HFFc6 (cell line): ENCODE results near the gene UBXN6. TPM values are rescaled to one million over a fixed set of nuclear protein-coding genes. Genes with fewer than 3 reads are reported as not detected.

ENCODE experiments used
- DNase-seq: peaks from one replicate; pipeline ENCODE4 v3.0.0-alpha.2; 2018
- H3K27ac Mint-ChIP-seq: 2 replicates; pipeline ENCODE4 v1.8.0; 2020; ENCODE audit warnings: mild to moderate bottlenecking, mixed read lengths
- H3K27me3 Mint-ChIP-seq: 2 replicates; pipeline ENCODE4 v1.8.0; 2021; ENCODE audit warnings: mild to moderate bottlenecking, moderate library complexity, mixed read lengths; ENCODE audit not compliant: insufficient read depth
- H3K36me3 Mint-ChIP-seq: 2 replicates; pipeline ENCODE4 v1.8.0; 2021; ENCODE audit warnings: low read depth, mixed read lengths
- H3K4me1 Mint-ChIP-seq: 2 replicates; pipeline ENCODE4 v1.8.0; 2020; ENCODE audit warnings: low read depth, mixed read lengths
- H3K4me3 Mint-ChIP-seq: 2 replicates; pipeline ENCODE4 v1.8.0; 2020; ENCODE audit warnings: mild to moderate bottlenecking, moderate library complexity, mixed read lengths
- H3K9me3 Mint-ChIP-seq: 2 replicates; pipeline ENCODE4 v1.8.0; 2020; ENCODE audit warnings: mild to moderate bottlenecking, mixed read lengths
- CTCF ChIP-seq: fragments of 200-600 bp; sonication (generic); IDR thresholded peaks from 2 replicates; pipeline ENCODE4 v1.5.0; 2021; ENCODE audit warnings: antibody characterized with exemption, mild to moderate bottlenecking
- total RNA-seq, 6 experiments: library from RNA; stranded (reverse); fragmentation: NEBNext Ultra II Directional; extraction: Animal tissue kit (Norgen Biotek cat#: 25700); gene quantifications; 2 replicates in 1 of 6; 3 replicates in 5 of 6; pipeline ENCODE4 v1.2.3, GENCODE V29; 2021

Gene UBXN6
- total RNA-seq, 6 experiments from 2014 or later, result 124 to 142 (median 131) TPM

- TF ChIP-seq CTCF, result no peak
- H3K27me3 Mint-ChIP-seq, result 0 out of 2 replicates have a peak, but pooled peaks cover 1% of the 10 kb centered on the region
- H3K27ac Mint-ChIP-seq, result peak overlapping the region; percentile 89
- peaks cover 39% of the 10 kb centered on the region for H3K4me1 Mint-ChIP-seq
- no peaks in the 10 kb centered on the region; the same call in 1 of the 2 replicates for H3K36me3 Mint-ChIP-seq
- H3K4me3 Mint-ChIP-seq, result peak overlapping the region; percentile 93
- no peak for DNase-seq
- no peaks in the 10 kb centered on the region for H3K9me3 Mint-ChIP-seq
These were observed 54.4 kb downstream of the UBXN6 start for GRCh38 chr19:4403005-4403761.

- TF ChIP-seq CTCF, result no peak
- H3K36me3 Mint-ChIP-seq, result no peaks in the 10 kb centered on the region; the same call in 1 of the 2 replicates
- 0 out of 2 replicates have a peak, but pooled peaks cover 1% of the 10 kb centered on the region for H3K27me3 Mint-ChIP-seq
- peaks cover 42% of the 10 kb centered on the region for H3K4me1 Mint-ChIP-seq
- peak; percentile 100 for DNase-seq
- peak within 1 kb of the TSS; percentile 93 for H3K27ac Mint-ChIP-seq
- H3K9me3 Mint-ChIP-seq, result no peaks in the 10 kb centered on the region
- peak within 1 kb of the TSS; percentile 93 for H3K4me3 Mint-ChIP-seq
These were observed 55.2 kb downstream of the UBXN6 start, which contains the start of gene CHAF1A for GRCh38 chr19:4402171-4403004. TSS of gene CHAF1A (plus strand) at chr19:4402640. CDS start at chr19:4402763, 123 bp downstream.

- Mint-ChIP-seq H3K27me3 (0 out of 2 replicates have a peak, but pooled peaks cover 1% of the 10 kb centered on the region), H3K4me1 (peaks cover 49% of the 10 kb centered on the region), H3K36me3 (peaks cover 4% of the 10 kb centered on the region), H3K9me3 (no peaks in the 10 kb centered on the region), H3K27ac (peak overlapping the region; percentile 93), H3K4me3 (peak overlapping the region; percentile 89)
- no peak for DNase-seq
- no peak for TF ChIP-seq CTCF
These were observed 55.8 kb downstream of the UBXN6 start for GRCh38 chr19:4401769-4402170.

- DNase-seq, result peak; percentile 74
- Mint-ChIP-seq H3K27me3 (peaks cover 1% of the 10 kb centered on the region; the same call in 1 of the 2 replicates), H3K4me1 (peaks cover 53% of the 10 kb centered on the region), H3K27ac (peak within 1 kb of the TSS; percentile 94), H3K4me3 (peak within 1 kb of the TSS; percentile 98), H3K36me3 (peaks cover 7% of the 10 kb centered on the region), H3K9me3 (no peaks in the 10 kb centered on the region)
- peak; percentile 91 for TF ChIP-seq CTCF
These were observed 57.3 kb downstream of the UBXN6 start, which contains the start of gene SH3GL1 for GRCh38 chr19:4400135-4400936. TSS of gene SH3GL1 (minus strand) at chr19:4400547. CDS start at chr19:4400368, 179 bp downstream.

GRCh38 chr19:4399812-4400134 is 57.8 kb downstream of the UBXN6 start:
- H3K27me3 Mint-ChIP-seq, result peaks cover 1% of the 10 kb centered on the region; the same call in 1 of the 2 replicates
- H3K4me1 Mint-ChIP-seq, result peaks cover 55% of the 10 kb centered on the region
- H3K36me3 Mint-ChIP-seq, result peaks cover 7% of the 10 kb centered on the region
- no peak for DNase-seq
- peak overlapping the region; percentile 98 for H3K4me3 Mint-ChIP-seq
- no peaks in the 10 kb centered on the region for H3K9me3 Mint-ChIP-seq
- peak overlapping the region; percentile 94 for H3K27ac Mint-ChIP-seq
- no peak for TF ChIP-seq CTCF
